T-helper 1 cell treated with Interleukin-12 subunit alpha and Interleukin-12 subunit beta and Interleukin-4 antibody, amounts not matched to agents 30 ng/mL and 1 ng/mL, for 36 hours (primary cell): Measurements from ENCODE around the gene TMEM120B. TPM values are rescaled to one million over a fixed set of nuclear protein-coding genes. Genes with fewer than 3 reads are reported as not detected.

Experiments
- intact Hi-C: fragments of 100-400 bp; cut with micrococcal nuclease; formaldehyde crosslinking; loops from one replicate; pipeline ENCODE4 v1.15.1; 2024
- total RNA-seq: library from RNA; stranded (reverse); gene quantifications from 2 replicates; pipeline ENCODE4 v1.2.3, GENCODE V29; 2022

TMEM120B gene
- total RNA-seq, 1 donor from 2014 or later = 9.2 TPM

DNA sequence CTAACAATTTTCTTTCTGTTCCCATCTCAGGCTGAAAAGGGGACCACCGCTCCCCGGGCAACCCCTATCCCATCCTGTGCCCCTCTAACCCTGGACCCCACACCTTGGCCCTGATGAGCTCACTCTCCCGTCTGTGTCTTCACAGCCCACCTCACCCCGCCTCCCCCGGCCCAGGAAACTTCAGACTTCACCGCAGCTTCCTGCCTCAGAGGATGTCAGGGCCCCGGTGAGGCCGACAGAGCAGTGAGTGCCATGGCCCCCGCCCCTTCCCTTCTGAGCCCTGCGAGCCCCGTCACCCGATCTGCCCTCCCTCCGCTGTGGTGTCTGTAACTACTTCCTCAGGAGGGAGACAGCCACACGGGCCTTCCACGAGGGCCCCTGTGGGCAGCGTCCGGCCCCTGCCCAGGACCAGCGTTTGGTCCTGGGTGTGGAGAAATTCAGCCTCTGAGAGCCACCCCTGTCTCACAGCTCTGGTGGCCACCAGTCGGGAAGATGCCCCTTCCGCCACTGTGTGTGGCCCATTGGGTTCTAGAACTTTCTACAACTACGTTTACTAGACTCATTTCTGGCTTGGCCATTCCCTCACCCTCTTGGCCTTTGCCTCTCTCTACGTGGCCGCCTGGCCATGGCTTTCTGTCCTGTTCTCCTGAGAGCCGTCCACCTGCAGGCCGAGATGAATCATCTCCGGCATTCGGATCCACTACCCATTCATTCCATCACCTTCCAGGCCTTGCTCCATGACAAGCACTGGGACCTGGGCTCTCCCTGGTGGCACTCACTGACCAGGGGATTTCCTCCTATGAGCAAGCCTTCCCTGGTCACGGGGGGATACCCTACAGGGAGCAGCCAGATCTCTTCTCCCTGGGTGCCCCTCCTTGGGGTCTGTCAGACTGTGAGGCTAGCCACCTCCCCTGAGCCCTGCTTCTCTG lies 77.5 kb downstream of the TMEM120B start:
- intact Hi-C loops = loop anchor here (1.0 to 5.0 kb wide), 6 partner anchors 12 to 438 kb away; partner anchors contain the start of genes ANAPC5, RNF34 and TMEM120B

DNA sequence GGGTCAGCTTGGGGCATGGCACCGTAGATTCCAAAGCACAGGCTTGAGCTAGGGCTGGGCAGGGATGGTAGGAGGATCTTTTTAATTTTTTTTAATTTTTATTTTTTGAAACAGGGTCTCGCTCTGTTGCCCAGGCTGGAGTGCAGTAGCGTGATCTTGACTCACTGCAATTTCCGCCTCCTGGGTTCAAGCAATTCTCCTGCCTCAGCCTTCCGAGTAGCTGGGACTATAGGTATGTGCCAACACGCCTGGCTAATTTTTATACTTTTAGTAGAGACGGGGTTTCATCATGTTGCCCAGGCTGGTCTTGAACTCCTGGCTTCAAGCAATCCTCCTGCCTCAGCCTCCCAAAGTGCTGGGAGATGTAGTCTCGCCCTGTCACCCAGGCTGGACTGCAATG lies 78.2 kb downstream of the TMEM120B start:
- intact Hi-C loops = loop anchor here (1.0 to 5.0 kb wide), 5 partner anchors 12 to 438 kb away; partner anchors contain the start of genes ANAPC5 and TMEM120B

DNA sequence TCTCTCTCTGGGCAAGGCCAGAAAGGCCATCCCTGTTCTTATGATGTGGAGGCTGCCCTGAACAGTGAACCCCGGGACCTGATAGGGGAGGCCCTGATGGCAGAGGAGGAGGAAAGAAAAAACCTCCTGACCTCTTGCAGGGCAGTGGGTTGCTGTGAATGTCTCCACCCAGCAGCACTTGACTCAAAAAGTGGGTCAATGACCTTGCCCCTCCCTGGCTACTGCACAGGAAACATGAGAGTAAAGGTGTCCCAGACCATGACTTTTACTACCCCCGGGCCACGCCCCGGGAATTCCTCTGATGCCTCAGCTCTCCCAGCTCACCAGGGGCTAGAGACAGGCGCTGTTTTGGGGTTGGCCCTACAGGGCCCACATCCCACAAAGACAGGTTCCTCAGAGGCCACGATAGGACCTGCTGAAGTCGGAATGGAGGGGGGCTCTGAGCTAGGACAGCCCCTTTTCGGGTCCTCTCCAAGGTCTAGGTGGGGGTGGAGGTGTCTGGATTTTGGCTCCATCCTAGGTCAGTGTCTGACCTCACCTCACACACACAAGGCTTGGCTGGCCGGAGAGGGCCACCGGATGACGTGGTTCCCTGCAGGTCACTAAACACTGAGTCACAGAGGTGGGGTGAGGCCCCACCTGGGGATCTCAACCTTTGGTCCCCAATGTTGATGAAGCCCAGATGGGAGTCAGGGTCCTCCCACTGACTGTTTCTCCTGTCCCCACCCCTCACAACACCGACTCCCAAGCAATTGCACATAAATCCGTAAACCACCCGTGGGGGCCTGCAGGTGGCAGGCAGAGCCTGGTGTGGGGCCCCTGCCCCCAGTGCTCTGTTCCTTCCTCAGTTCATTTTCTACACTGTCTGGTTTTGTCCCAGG lies 79.4 kb downstream of the TMEM120B start:
- intact Hi-C loops = loop anchor here (1.0 to 5.0 kb wide), 3 partner anchors 10 to 440 kb away; partner anchors contain the start of gene ANAPC5

DNA sequence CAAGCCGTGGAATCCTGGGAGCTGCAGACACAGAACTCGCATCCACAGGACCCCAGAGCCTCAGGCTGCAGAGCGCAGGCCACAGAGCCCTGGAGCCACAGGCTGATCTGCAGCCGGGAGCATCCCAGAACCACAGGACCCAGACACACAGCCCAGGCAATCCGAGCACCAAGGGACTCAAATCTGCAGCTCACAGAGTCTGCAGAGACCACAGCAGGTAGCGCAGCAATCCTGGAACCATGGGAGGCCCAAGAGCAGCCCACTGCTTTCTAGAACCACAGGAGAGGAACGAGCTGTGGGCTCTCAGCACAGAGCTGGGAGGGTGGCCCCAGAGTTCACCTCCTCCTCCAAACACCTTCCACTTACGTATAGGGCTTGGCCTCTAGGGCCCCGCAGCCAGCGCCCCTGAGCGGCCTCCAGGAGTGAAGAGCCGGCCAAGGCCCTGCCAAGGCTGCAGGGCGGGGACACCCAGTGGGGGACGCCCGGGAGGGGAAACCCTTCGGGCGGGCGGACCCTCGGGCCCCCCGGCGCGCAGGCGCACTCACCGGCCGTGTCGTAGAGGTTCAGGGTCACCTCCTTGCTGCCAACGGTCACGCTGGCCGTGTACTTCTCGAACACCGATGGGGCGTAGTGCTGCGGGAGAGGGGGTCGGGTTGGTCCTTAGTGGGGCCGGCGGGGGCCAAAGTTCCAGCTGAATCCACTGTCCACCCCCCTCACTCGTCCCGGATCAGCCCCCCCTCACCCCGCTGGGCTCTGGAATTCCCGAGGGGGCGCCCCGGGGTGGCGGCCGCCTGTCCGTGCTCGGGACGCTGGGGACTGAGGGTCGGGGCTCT lies 80.3 kb downstream of the TMEM120B start:
- intact Hi-C loops = loop anchor here (1.0 to 5.0 kb wide), 3 partner anchors 11 to 441 kb away; partner anchors contain the start of gene ANAPC5

DNA sequence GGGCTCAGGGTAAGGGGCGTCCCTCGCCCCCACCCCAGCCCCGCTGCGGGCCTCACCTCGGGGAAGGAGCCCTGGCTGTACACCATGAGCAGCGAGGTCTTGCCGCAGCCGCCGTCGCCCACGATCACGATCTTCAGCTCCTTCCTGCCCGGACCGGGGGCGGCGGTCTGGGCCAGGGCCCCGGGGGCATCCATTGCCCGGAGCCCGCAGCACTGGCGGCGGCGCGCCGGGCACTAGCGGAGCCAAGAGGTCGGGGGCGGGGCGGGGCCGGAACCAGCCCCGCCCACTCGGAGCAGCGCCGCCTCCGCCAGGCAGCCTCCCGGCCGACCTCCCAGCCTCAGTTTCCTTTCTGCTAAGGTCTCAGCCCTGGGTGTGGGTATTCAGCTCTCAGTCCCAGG lies 80.9 kb downstream of the TMEM120B start, which contains the start of gene RHOF:
Gene RHOF, minus strand, starts transcription at position 249 of the 398 bp plus-strand sequence. Its CDS starts 55 bp downstream, at position 194.
- intact Hi-C loops = loop anchor here (2.0 to 5.0 kb wide), 2 partner anchors 203 to 441 kb away; partner anchors contain the start of gene ANAPC5

DNA sequence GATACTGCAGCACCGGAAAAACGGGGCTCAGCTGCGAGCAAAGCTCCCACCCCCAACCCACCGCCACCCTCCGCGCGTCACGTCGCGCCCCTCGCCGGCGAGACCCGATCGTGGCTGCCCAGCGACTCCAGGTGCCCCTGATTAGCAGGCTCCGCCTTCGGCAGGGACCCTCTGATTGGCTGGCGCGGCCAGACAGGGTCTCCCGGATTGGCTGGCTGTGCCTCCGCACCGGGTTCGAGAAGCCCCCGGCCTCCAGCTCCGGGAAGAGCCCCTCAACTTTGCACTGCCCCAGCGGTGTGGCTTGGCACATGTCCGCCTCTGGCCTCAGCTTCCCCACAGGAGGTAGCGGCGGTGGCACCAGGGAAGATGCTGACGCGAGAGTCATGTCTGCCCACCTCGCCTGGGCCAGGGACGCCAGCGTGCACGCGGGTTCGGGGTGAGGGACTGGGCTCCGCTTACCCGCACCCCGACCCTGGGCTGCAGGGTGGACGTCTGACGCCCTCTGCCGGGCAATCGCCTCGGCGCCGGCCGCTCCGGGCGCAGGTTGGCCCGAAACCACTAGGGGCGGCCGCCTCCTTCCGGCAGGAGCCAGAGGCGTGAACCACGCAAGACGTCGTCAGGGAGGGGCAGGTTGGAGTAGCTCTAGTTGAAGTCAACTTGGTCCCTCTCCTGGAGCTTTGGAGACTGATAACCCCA lies 81.4 kb downstream of the TMEM120B start:
- intact Hi-C loops = loop anchor here (1.0 to 5.0 kb wide), 11 partner anchors 8 to 442 kb away; partner anchors contain the start of genes ANAPC5, DIABLO, MLXIP and PSMD9

DNA sequence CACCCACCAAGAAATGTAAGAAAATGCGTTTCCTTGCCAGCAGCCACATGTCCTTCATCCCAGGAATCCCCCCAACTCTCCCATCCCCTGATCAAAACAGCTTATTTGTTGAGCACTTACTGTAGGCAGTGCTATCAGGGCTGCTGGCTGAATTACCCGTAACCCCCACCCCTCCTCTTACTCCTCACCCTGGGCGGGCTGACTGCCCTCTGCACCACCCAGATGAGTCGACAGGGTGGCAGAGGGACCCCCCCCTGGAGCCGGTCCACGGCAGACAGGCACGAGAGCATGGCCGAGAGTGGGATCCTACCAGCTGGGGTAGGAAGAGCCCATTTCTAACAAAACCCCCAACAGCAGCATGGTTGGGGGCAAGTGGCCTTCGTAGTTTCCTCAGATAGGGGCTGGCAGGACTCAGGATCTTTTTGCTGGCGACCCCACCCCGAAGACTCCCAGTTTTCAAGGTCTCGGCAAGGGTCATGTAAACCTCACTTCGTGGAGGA lies 82.0 kb downstream of the TMEM120B start:
- intact Hi-C loops = loop anchor here (1.0 to 5.0 kb wide), 11 partner anchors 8 to 442 kb away; partner anchors contain the start of genes ANAPC5, DIABLO, MLXIP and PSMD9

DNA sequence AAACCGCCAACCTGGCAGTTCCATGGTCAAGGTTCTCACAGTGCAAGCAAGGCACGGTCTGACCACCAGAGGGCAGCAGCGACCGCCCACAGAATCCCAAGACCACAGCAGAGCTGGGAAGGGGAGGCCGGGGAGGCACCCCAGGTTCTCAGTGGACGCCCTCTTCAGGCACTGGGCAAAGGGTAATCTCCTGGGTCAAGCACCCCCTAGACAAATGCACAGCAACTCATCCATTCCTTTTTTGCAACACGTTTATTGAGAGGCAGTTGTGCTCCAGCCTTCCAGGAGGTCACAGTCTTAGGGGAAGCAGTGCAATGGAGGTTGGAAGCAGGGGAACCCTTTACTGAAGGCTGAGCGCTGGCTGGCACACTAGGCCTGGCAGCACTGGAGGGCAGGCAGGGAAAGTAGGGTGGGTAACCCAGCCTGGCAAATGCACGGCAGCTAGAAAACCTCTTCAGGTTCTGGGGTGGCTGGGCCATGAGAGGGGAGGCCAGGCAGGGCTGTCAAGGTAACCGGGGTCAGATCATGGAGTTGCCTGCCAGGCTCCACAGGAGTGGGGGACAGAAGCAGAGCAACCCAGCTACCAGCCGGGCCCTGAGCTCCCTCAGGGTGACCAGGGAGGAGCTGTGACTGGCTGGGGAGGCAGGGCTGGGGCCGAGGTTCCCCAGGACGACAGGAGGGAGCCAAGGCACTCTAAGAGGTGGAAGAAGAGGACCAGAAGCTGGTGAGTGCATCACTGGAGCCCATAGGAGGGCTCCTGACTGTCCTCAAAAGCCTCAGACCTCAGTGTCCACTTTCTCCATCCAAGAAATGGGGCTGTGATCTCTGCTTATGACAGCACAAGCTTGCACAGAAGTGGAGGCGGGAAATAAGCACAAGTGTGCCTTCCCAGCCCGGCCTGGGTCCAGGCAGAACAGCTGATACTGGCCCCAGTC lies 82.7 kb downstream of the TMEM120B start:
- intact Hi-C loops = loop anchor here (1.0 to 2.0 kb wide), 2 partner anchors 259 to 432 kb away; partner anchors contain the start of gene DIABLO

DNA sequence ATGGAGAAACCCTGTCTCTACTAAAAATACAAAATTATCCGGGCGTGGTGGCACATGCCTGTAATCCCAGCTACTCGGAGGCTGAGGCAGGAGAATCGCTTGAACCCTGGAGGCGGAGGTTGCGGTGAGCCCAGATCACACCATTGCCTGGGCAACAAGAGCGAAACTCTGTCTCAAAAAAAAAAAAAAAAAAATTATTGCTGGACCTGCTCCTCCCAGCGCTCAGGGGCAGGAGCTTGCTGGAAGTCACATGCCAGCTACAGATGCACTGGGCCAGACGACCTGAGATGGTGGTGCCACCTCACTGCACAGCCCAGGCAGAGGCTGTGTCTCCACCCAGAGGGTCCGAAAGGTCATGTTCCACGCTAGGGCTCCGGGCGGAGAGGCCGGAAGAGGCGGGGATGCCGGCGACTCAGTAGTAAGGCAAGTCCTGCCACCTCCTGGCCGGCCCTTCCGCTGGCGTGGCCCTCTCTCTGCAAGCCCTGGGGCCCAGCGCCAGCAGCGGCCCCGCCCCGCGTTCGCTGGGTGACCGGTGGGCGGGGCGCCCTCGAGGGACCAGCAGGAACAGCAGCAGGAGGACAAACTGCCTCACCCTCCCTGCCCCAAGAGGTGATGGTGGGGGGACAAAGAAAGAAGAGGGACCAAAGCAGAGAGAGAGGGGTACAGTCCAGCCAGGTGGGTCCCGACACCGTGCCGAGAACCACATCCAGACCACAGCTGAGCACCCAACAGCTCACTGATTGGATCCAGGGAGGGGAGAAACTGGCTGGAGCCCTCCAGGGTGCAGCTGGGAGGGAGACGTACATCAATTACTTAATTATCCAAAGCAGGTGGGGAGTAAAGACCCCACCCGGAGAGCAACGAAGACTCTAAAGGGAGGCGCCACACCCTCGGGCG lies 84.6 kb downstream of the TMEM120B start:
- intact Hi-C loops = no loop called here

DNA sequence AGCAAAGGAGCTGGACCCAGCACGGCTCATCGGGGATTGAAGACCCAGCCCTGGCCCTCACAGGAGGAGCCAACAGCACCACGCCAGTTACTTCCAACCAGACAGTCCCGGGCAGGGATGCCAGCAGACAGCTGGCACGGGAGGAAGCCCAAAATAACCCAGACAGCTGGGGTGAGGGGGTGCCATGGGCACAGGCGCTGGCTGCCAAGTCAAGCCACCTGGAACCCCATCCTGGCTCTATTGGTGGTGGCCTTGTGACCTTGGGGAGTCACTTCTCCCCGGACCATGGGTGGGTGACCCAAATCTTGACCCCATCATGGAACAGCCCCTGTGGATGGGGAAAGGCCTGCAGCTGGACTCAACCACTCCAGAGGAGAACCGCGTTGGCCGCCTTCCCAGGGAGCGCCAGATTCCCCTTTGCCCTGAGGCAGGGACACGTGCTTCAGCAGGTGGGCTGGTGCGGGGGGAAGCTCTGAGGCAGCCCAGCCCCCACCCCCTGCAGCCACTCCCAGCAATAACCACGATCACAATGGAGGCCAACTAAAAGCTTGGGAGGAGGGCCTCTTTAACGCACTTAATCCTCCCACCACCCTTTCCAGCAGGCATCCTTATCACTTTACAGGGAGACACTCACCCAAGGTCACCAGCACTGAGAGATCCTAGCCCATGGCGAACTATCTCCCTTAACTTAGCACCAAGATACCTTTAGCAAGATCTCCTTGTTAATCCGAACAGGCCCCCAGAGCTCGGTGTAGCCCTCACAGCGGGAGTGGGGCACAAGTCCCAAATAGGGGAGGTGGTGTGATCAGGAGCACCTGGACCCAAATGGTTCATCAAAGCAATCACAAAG lies 85.6 kb downstream of the TMEM120B start:
- intact Hi-C loops = no loop called here

DNA sequence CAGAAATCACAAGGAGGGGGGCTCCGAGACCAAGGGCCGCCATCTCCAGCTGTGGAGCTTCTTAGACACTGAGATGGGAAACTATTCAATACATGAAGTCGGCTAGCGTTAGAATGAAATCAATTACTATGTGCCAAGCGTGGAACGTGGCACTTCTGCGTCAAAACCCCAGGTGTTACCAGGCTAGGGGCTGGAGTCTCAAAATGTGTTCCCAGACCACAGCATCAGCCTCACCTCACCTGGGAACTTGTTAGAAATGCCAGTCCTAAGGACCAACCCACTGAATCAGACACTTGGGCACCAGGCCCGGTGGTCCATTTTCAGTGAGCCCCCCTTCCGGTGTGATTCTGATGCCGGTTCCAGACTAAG lies 86.2 kb downstream of the TMEM120B start:
- intact Hi-C loops = loop anchor here (1.0 kb wide), 1 partner anchor 90 kb away; the partner anchor contains the start of gene PSMD9

DNA sequence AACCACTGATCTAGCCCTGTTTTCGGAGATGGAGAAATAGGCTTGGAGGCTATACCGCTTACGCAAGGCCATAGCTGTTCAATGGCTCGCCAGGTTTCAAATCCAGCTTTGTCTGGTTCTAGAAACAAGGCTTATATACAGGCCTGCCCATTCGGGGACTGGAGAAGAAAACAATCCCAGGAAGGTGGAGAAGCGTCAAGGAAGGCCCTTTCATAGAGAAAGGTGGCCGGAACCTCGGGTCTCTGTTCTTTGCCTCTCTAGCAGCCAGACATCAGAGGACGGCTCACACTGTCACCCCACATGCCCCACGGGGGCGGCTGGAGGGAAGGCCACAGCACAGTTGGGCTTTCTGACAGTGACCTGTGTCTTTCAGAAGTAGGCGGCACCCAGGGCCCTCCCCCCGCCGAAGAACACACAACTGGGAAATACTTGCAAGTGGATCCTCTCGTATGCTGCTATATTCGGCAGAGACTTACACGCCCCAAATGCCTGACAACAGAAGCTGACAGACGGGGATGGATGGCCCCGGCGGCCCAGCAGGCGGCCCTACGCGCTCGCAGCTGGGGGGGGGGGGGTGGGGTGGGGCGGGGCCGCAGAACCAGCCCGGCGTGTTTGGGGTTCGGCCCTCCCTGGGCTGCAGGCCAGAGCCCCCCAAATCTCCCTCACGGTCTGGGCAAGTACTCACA lies 86.7 kb downstream of the TMEM120B start:
- intact Hi-C loops = loop anchor here (1.0 kb wide), 1 partner anchor 89 kb away; the partner anchor contains the start of gene PSMD9

DNA sequence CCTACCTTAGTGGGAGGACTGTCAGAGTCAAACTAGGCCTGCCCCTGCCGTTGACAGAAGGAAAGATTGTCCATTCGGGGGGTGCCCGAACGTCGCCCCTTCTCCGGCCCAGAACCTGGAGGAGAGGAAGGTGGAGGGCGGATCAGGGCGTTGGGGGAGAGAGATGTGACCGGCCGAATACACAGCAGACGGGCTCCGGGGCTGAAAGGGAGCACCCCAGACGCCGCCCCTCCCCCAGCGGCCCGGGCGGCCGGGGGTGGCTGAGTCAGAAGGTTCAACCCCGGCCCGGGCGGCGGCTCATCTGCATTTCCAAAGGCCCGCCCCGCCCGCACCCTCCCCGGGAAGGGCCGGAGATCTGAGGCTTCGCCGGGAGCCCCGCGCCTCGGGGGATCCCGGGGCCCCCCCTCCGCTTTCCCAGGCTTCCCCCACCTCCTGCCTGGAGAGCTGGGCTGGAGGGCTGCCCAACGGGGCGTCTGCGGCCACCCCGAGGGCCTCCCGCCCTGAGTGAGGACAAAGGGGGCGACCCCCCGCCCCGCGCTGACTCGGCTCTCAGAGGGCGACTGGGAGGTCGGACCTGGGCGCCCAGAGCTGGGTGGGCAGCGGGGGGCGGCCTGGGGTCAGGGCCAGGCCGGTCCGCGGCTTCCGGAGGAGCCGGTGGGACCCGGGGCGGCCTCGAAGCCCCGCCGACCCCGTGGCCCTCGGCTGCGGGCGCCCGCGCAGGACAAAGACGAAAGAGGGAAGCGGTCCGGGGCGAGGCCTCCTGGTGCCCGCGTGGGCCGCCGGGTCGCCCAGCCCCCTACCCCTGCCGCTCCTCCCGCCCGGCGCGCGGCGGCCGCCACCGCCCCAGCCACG lies 87.5 kb downstream of the TMEM120B start:
- intact Hi-C loops = loop anchor here (1.0 to 5.0 kb wide), 3 partner anchors 88 to 1788 kb away; partner anchors contain the start of genes PSMD9 and ZCCHC8
